Calu3 (cell line): ENCODE measurements around the gene RIMBP2. TPM values are rescaled to one million over a fixed set of nuclear protein-coding genes. Genes with fewer than 3 reads are reported as not detected.

ENCODE experiments used
- BruUV-seq: library from RNA; stranded (reverse); fragments of 400-500 nt; replicated peaks from 2 replicates; lab custom pipeline; 2021; lab: Mats Ljungman, UMichigan
- CTCF ChIA-PET: fragments of 300-600 bp; sonication (Branson Sonifier 250); formaldehyde crosslinking; loops from one replicate; lab custom pipeline; 2022; ENCODE audit warnings: antibody characterized with exemption; lab: Charles Lee
- DNase-seq: peaks from one replicate; pipeline ENCODE4 v3.0.0; 2022
- H3K27ac Mint-ChIP-seq: one replicate; pipeline ENCODE4 v1.8.0; 2022; ENCODE audit warnings: mixed read lengths; ENCODE audit not compliant: unreplicated experiment
- H3K27me3 Mint-ChIP-seq: one replicate; pipeline ENCODE4 v1.8.0; 2022; ENCODE audit warnings: mixed read lengths; ENCODE audit not compliant: unreplicated experiment
- H3K36me3 Mint-ChIP-seq: one replicate; pipeline ENCODE4 v1.8.0; 2022; ENCODE audit warnings: mild to moderate bottlenecking, moderate library complexity, mixed read lengths; ENCODE audit not compliant: insufficient read depth, unreplicated experiment
- H3K4me1 Mint-ChIP-seq: one replicate; pipeline ENCODE4 v1.8.0; 2022; ENCODE audit warnings: mild to moderate bottlenecking, low read depth, mixed read lengths; ENCODE audit not compliant: unreplicated experiment
- H3K4me3 Mint-ChIP-seq: one replicate; pipeline ENCODE4 v1.8.0; 2022; ENCODE audit warnings: mild to moderate bottlenecking, low read depth, moderate library complexity, mixed read lengths; ENCODE audit not compliant: unreplicated experiment
- H3K9me3 Mint-ChIP-seq: one replicate; pipeline ENCODE4 v1.8.0; 2022; ENCODE audit warnings: low read depth, mixed read lengths; ENCODE audit not compliant: unreplicated experiment
- CTCF ChIP-seq: fragments of 200-600 bp; IDR thresholded peaks from one replicate; pipeline ENCODE4 v1.8.0; 2022; ENCODE audit warnings: antibody characterized with exemption; ENCODE audit not compliant: unreplicated experiment
- intact Hi-C: fragments of 100-400 bp; cut with micrococcal nuclease; formaldehyde crosslinking; loops from one replicate; pipeline ENCODE4 v1.10.0; 2022; ENCODE audit not compliant: unreplicated experiment
- total RNA-seq: library from RNA; stranded (reverse); gene quantifications from 2 replicates; pipeline ENCODE4 v1.2.3, GENCODE V29; 2022

Gene RIMBP2
- total RNA-seq, 1 experiment from 2014 or later: 6.1 TPM

DNA sequence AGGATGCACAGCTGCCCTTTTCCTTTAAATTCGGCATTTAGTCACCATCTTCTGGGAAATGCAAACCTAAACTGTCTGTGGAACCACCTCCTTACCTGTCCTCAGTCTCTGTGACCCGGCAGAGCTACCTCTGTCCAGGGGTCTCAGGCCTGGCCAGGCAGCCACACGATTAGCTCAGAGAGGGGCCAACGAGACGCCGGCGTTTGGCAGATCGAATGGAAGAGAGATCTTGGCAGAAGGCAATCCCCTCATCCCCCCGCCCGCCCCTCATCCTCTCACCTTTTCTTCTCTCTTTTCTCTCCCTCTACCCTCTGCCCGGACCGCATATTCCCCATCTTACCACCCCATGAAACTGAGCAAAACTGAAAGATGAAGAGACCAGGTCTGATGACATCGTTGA is 277.4 kb downstream of the RIMBP2 start:
- intact Hi-C loops: no loop called here
- Mint-ChIP-seq H3K4me3 (no peak overlapping the region), H3K36me3 (no peaks in the 10 kb centered on the region), H3K27ac (no peak overlapping the region), H3K4me1 (no peaks in the 10 kb centered on the region), H3K9me3 (peaks cover 12% of the 10 kb centered on the region), H3K27me3 (no peaks in the 10 kb centered on the region)
- DNase-seq: no peak
- no TSS peak for BruUV-seq
- CTCF ChIA-PET: no interaction called here
- no peak for TF ChIP-seq CTCF

- peaks cover 12% of the 10 kb centered on the region for H3K9me3 Mint-ChIP-seq
- H3K27me3 Mint-ChIP-seq: no peaks in the 10 kb centered on the region
- no peak for DNase-seq
- intact Hi-C loops: no loop called here
- no peaks in the 10 kb centered on the region for H3K4me1 Mint-ChIP-seq
- no TSS peak for BruUV-seq
- CTCF ChIA-PET: no interaction called here
- H3K36me3 Mint-ChIP-seq: no peaks in the 10 kb centered on the region
- H3K27ac Mint-ChIP-seq: no peak overlapping the region
- TF ChIP-seq CTCF: no peak
- H3K4me3 Mint-ChIP-seq: no peak overlapping the region
Observed at GRCh38 chr12:130438243-130438620, 277.9 kb downstream of the RIMBP2 start.

- H3K27me3 Mint-ChIP-seq: no peaks in the 10 kb centered on the region
- peaks cover 10% of the 10 kb centered on the region for H3K9me3 Mint-ChIP-seq
- no TSS peak for BruUV-seq
- intact Hi-C loops: no loop called here
- H3K27ac Mint-ChIP-seq: no peak overlapping the region
- no peak for TF ChIP-seq CTCF
- H3K36me3 Mint-ChIP-seq: no peaks in the 10 kb centered on the region
- H3K4me3 Mint-ChIP-seq: no peak overlapping the region
- no peaks in the 10 kb centered on the region for H3K4me1 Mint-ChIP-seq
- no peak for DNase-seq
- CTCF ChIA-PET: no interaction called here
Observed at GRCh38 chr12:130437555-130438242, 278.4 kb downstream of the RIMBP2 start.

GRCh38 chr12:130436741-130437501 is 279.2 kb downstream of the RIMBP2 start:
- intact Hi-C loops: no loop called here
- H3K36me3 Mint-ChIP-seq: no peaks in the 10 kb centered on the region
- H3K4me3 Mint-ChIP-seq: no peak overlapping the region
- H3K4me1 Mint-ChIP-seq: no peaks in the 10 kb centered on the region
- DNase-seq: no peak
- CTCF ChIA-PET: no interaction called here
- peaks cover 9% of the 10 kb centered on the region for H3K9me3 Mint-ChIP-seq
- H3K27ac Mint-ChIP-seq: no peak overlapping the region
- no peak for TF ChIP-seq CTCF
- BruUV-seq: no TSS peak
- no peaks in the 10 kb centered on the region for H3K27me3 Mint-ChIP-seq
